Measurements from ENCODE around the gene HMGCLL1. TPM values are rescaled to one million over a fixed set of nuclear protein-coding genes. Genes with fewer than 3 reads are reported as not detected.

HMGCLL1 gene
- 0.15 to 0.20 TPM (median 0.18 TPM) in 5 replicates for total RNA-seq (2022; extraction: Qiagen RNA extraction; ENCODE audit: low read depth)

DNA sequence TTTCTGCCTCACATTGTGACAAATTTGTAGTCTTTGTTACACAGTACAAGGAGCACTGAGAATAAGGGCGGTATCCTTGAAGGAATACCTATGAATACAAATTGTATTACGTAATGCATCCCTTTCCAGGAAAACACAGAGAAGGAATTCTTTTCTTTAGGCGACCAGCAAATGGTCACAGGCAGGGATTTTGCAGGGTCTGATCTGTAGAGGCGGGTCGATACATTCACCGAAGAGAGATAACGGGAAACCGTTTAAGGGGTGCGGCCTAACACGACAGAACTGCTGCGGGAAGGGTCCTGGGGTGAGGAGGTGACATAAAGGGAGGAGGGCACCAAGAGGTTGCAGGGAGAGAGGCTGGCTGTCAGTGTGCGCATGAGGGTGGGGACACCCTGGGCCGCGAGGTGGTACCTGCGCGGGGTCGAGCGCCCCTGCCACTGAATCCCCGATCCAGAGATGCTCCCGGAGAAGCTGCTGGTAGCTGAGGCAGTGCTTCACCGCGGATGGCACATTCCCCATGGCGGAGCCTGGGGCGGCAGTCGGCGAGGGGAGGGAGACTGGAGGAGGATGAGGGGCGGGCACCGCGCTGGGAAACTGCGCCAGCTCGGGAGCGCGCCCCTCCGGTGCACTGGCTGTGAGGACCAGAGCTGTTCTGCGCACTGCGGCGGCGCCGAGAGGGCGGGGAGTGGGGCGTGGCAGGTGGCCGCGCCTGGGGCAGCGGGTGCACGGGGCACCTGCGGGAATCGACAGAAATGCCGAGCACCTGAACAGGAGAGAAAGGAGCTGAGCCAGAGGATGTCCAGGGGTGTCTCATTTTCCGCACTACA, at the start of gene HMGCLL1:
HMGCLL1 (minus strand) TSS at position 656 of the 827 bp plus-strand sequence; CDS start at position 519, 137 bp downstream.

Measured in A549 treated with DMSO at 1 μM for 4 hours (cell line).